ENCODE data around the gene SMIM24. TPM values are rescaled to one million over a fixed set of nuclear protein-coding genes. Genes with fewer than 3 reads are reported as not detected.

Gene SMIM24
- total RNA-seq, 1 donor from 2014 or later: not detected

DNA sequence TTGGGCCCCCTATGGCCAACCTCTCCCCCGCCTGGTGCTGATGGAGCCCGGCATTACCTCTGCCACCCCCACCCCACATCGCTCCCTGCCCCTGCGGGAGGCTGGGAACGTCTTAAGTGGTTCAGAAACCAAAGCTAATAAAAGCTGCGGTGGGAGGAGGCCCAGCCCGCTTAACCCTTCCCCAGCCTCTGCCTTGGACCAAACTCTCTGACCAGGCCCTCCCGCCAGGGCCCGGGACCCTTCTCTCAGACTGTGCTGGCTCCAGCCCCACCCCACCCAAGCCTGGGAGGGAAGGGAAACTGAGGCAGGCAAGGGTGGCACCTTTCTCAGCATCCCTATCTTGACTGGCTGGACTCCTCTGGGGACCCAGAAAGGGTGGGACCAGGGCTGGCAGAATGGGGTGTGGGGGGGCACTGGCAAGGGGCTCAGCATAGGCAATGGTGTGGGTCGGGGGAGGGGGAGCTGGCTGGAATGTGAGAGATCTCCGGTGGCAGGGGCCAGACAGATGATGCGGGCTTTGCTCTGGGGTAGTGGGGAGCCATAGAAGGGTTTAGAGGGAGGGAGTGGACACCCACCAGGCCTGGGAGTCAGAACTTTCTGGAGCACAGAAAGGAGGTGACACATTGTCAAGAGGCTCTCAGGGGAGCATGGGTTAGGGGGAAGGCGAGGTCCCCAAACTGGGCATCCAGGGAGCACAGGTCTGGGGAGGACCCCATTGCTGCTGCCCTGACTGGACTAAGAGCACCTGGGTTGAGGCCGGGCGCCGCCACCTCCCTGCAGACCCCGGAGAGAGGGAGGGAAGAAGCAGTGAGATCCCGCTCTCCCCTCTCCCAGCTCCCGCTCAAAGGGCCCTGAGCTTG, 21.9 kb downstream of the SMIM24 start:
- DNase-seq: no peak
- TF ChIP-seq, protein P1, sequence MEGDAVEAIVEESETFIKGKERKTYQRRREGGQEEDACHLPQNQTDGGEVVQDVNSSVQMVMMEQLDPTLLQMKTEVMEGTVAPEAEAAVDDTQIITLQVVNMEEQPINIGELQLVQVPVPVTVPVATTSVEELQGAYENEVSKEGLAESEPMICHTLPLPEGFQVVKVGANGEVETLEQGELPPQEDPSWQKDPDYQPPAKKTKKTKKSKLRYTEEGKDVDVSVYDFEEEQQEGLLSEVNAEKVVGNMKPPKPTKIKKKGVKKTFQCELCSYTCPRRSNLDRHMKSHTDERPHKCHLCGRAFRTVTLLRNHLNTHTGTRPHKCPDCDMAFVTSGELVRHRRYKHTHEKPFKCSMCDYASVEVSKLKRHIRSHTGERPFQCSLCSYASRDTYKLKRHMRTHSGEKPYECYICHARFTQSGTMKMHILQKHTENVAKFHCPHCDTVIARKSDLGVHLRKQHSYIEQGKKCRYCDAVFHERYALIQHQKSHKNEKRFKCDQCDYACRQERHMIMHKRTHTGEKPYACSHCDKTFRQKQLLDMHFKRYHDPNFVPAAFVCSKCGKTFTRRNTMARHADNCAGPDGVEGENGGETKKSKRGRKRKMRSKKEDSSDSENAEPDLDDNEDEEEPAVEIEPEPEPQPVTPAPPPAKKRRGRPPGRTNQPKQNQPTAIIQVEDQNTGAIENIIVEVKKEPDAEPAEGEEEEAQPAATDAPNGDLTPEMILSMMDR (IDR thresholded peaks at IDR 0.05; ENCODE audit: partially characterized antibody, unreplicated experiment): no peak
- Mint-ChIP-seq H3K27ac (ENCODE audit: unreplicated experiment) (no peak overlapping the region), H3K27me3 (ENCODE audit: unreplicated experiment) (peaks cover 14% of the 10 kb centered on the region), H3K4me1 (ENCODE audit: low read depth, unreplicated experiment) (peaks cover 3% of the 10 kb centered on the region), H3K36me3 (ENCODE audit: unreplicated experiment) (no peaks in the 10 kb centered on the region), H3K4me3 (ENCODE audit: unreplicated experiment) (no peak overlapping the region), H3K9me3 (ENCODE audit: unreplicated experiment) (peaks cover 1% of the 10 kb centered on the region)

DNA sequence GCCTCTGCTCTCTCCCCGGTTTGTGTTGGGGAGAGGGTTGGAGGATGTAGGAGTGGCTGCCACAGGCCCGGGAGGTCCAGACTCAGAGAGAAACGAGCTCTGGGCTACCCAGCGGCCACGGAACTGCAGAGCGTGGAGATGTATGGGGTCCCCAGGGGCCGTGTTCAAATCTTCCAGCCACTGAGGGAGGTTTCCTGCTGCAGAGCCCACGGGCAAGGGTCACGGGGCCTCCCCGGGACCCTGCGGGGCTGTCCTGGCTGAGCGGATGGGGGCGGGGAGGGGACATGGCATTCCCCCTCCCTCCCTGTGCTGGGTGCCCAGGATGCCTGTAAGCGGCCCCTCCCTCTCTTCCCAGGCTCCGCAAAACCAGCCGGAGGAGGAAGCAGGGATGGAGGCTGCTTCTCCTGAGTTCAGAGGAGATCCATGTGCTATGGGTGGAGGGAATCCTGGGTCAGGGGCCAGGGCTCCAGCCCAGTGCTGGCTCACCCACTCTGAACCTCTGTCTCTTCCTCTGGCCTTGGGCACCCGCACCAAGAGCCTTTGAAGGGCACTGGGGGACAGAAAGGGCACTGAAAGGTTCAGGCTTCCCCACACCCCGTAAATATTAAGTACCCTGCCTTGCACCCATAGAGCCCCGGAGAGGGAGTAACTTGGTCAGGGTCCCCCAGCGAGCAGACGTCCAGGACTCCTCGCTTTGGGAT, 22.6 kb downstream of the SMIM24 start:
- H3K27ac Mint-ChIP-seq (ENCODE audit: unreplicated experiment): no peak overlapping the region
- no peak for DNase-seq
- H3K36me3 Mint-ChIP-seq (ENCODE audit: unreplicated experiment): no peaks in the 10 kb centered on the region
- TF ChIP-seq, protein P1 (IDR thresholded peaks at IDR 0.05; ENCODE audit: partially characterized antibody, unreplicated experiment): no peak
- peaks cover 12% of the 10 kb centered on the region for H3K27me3 Mint-ChIP-seq (ENCODE audit: unreplicated experiment)
- H3K9me3 Mint-ChIP-seq (ENCODE audit: unreplicated experiment): peaks cover 1% of the 10 kb centered on the region
- H3K4me1 Mint-ChIP-seq (ENCODE audit: low read depth, unreplicated experiment): peaks cover under 1% of the 10 kb centered on the region
- H3K4me3 Mint-ChIP-seq (ENCODE audit: unreplicated experiment): peak overlapping the region; percentile 42

- no peak for DNase-seq
- TF ChIP-seq, protein P1 (IDR thresholded peaks at IDR 0.05; ENCODE audit: partially characterized antibody, unreplicated experiment): no peak
- peak overlapping the region; percentile 42 for H3K4me3 Mint-ChIP-seq (ENCODE audit: unreplicated experiment)
- no peak overlapping the region for H3K27ac Mint-ChIP-seq (ENCODE audit: unreplicated experiment)
- H3K9me3 Mint-ChIP-seq (ENCODE audit: unreplicated experiment): peaks cover 1% of the 10 kb centered on the region
- no peaks in the 10 kb centered on the region for H3K4me1 Mint-ChIP-seq (ENCODE audit: low read depth, unreplicated experiment)
- H3K36me3 Mint-ChIP-seq (ENCODE audit: unreplicated experiment): no peaks in the 10 kb centered on the region
- peaks cover 9% of the 10 kb centered on the region for H3K27me3 Mint-ChIP-seq (ENCODE audit: unreplicated experiment)
These were observed 23.3 kb downstream of the SMIM24 start for GRCh38 chr19:3456925-3457527.

- TF ChIP-seq, protein P1 (IDR thresholded peaks at IDR 0.05; ENCODE audit: partially characterized antibody, unreplicated experiment): no peak
- DNase-seq: no peak
- Mint-ChIP-seq H3K9me3 (ENCODE audit: unreplicated experiment) (peaks cover 1% of the 10 kb centered on the region), H3K27ac (ENCODE audit: unreplicated experiment) (no peak overlapping the region), H3K27me3 (ENCODE audit: unreplicated experiment) (peaks cover 9% of the 10 kb centered on the region), H3K4me3 (ENCODE audit: unreplicated experiment) (no peak overlapping the region), H3K4me1 (ENCODE audit: low read depth, unreplicated experiment) (no peaks in the 10 kb centered on the region), H3K36me3 (ENCODE audit: unreplicated experiment) (no peaks in the 10 kb centered on the region)
These were observed 24.2 kb downstream of the SMIM24 start for GRCh38 chr19:3455960-3456601.

Data from glutamatergic neuron (in vitro differentiated cells).